ENCODE results near the gene LTK. TPM values are rescaled to one million over a fixed set of nuclear protein-coding genes. Genes with fewer than 3 reads are reported as not detected.

LTK gene
- total RNA-seq, 1 donor from 2014 or later, result 0.55 TPM

GRCh38 chr15:41530363-41530956 is 16.8 kb upstream of the LTK start:
- H3K4me3 Mint-ChIP-seq (ENCODE audit: low read depth), result no peak overlapping the region
- TF ChIP-seq, protein P1, sequence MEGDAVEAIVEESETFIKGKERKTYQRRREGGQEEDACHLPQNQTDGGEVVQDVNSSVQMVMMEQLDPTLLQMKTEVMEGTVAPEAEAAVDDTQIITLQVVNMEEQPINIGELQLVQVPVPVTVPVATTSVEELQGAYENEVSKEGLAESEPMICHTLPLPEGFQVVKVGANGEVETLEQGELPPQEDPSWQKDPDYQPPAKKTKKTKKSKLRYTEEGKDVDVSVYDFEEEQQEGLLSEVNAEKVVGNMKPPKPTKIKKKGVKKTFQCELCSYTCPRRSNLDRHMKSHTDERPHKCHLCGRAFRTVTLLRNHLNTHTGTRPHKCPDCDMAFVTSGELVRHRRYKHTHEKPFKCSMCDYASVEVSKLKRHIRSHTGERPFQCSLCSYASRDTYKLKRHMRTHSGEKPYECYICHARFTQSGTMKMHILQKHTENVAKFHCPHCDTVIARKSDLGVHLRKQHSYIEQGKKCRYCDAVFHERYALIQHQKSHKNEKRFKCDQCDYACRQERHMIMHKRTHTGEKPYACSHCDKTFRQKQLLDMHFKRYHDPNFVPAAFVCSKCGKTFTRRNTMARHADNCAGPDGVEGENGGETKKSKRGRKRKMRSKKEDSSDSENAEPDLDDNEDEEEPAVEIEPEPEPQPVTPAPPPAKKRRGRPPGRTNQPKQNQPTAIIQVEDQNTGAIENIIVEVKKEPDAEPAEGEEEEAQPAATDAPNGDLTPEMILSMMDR (IDR thresholded peaks at IDR 0.05; ENCODE audit: unreplicated experiment), result no peak
- no peaks in the 10 kb centered on the region for H3K4me1 Mint-ChIP-seq (ENCODE audit: low read depth)
- no peak for DNase-seq (ENCODE audit: low spot score, unreplicated experiment)
- no peaks in the 10 kb centered on the region for H3K27me3 Mint-ChIP-seq
- H3K36me3 Mint-ChIP-seq (ENCODE audit: insufficient read depth), result peaks cover 14% of the 10 kb centered on the region
- no peak overlapping the region for H3K27ac Mint-ChIP-seq
- no peaks in the 10 kb centered on the region for H3K9me3 Mint-ChIP-seq (ENCODE audit: low read depth)

- H3K9me3 Mint-ChIP-seq (ENCODE audit: low read depth), result no peaks in the 10 kb centered on the region
- peaks cover 14% of the 10 kb centered on the region for H3K36me3 Mint-ChIP-seq (ENCODE audit: insufficient read depth)
- TF ChIP-seq, protein P1 (IDR thresholded peaks at IDR 0.05; ENCODE audit: unreplicated experiment), result no peak
- H3K4me3 Mint-ChIP-seq (ENCODE audit: low read depth), result no peak overlapping the region
- H3K27me3 Mint-ChIP-seq, result no peaks in the 10 kb centered on the region
- no peaks in the 10 kb centered on the region for H3K4me1 Mint-ChIP-seq (ENCODE audit: low read depth)
- DNase-seq (ENCODE audit: low spot score, unreplicated experiment), result no peak
- no peak overlapping the region for H3K27ac Mint-ChIP-seq
Measured at GRCh38 chr15:41523097-41523496, 9.5 kb upstream of the LTK start.

- Mint-ChIP-seq H3K27ac (no peak overlapping the region), H3K27me3 (no peaks in the 10 kb centered on the region), H3K4me1 (ENCODE audit: low read depth) (no peaks in the 10 kb centered on the region), H3K36me3 (ENCODE audit: insufficient read depth) (peaks cover 19% of the 10 kb centered on the region), H3K4me3 (ENCODE audit: low read depth) (no peak overlapping the region), H3K9me3 (ENCODE audit: low read depth) (no peaks in the 10 kb centered on the region)
- TF ChIP-seq, protein P1 (IDR thresholded peaks at IDR 0.05; ENCODE audit: unreplicated experiment), result no peak
- no peak for DNase-seq (ENCODE audit: low spot score, unreplicated experiment)
Measured at GRCh38 chr15:41521614-41522013, 8.0 kb upstream of the LTK start.

GRCh38 chr15:41520636-41521035 is 7.0 kb upstream of the LTK start:
- Mint-ChIP-seq H3K27ac (no peak overlapping the region), H3K27me3 (no peaks in the 10 kb centered on the region), H3K4me1 (ENCODE audit: low read depth) (no peaks in the 10 kb centered on the region), H3K4me3 (ENCODE audit: low read depth) (no peak overlapping the region), H3K36me3 (ENCODE audit: insufficient read depth) (peaks cover 17% of the 10 kb centered on the region), H3K9me3 (ENCODE audit: low read depth) (no peaks in the 10 kb centered on the region)
- TF ChIP-seq, protein P1 (IDR thresholded peaks at IDR 0.05; ENCODE audit: unreplicated experiment), result no peak
- DNase-seq (ENCODE audit: low spot score, unreplicated experiment), result no peak

- H3K27me3 Mint-ChIP-seq, result peaks cover 17% of the 10 kb centered on the region
- no peak overlapping the region for H3K4me3 Mint-ChIP-seq (ENCODE audit: low read depth)
- DNase-seq (ENCODE audit: low spot score, unreplicated experiment), result no peak
- H3K36me3 Mint-ChIP-seq (ENCODE audit: insufficient read depth), result peaks cover 15% of the 10 kb centered on the region
- H3K4me1 Mint-ChIP-seq (ENCODE audit: low read depth), result peaks cover 1% of the 10 kb centered on the region
- H3K27ac Mint-ChIP-seq, result no peak overlapping the region
- TF ChIP-seq, protein P1 (IDR thresholded peaks at IDR 0.05; ENCODE audit: unreplicated experiment), result no peak
- H3K9me3 Mint-ChIP-seq (ENCODE audit: low read depth), result no peaks in the 10 kb centered on the region
Measured at GRCh38 chr15:41517895-41518449, 4.3 kb upstream of the LTK start.

Measured in progenitor cell of endocrine pancreas (in vitro differentiated cells).